ENCODE data around the gene ETFA. TPM values are rescaled to one million over a fixed set of nuclear protein-coding genes. Genes with fewer than 3 reads are reported as not detected.

ETFA gene
- total RNA-seq, 3 donors from 2014 or later (not counting 1 experiment from before 2014, with no cell fraction given): 71.9 to 93.1 (median 79.8) TPM

GRCh38 chr15:76195506-76196268 is 115.6 kb downstream of the ETFA start:
- peaks cover 10% of the 10 kb centered on the region for H3K4me1 ChIP-seq (ENCODE audit: control insufficient read depth, insufficient read depth, low read length)
- TF ChIP-seq CTCF (IDR thresholded peaks at IDR 0.05): no peak
- H3K27me3 Mint-ChIP-seq (ENCODE audit: low read depth in 2 of 2): peaks cover 4 to 5% of the 10 kb centered on the region in 2 donors
- H3K4me3 ChIP-seq (ENCODE audit: low read length): no peak overlapping the region
- ATAC-seq (no peak), DNase-seq (no peak)
- peaks cover 18 to 30% of the 10 kb centered on the region in 2 donors for H3K4me1 Mint-ChIP-seq
- H3K9me3 Mint-ChIP-seq: no peaks in the 10 kb centered on the region
- peak overlapping the region in 1 of 2 donors; percentile 33 for H3K27ac Mint-ChIP-seq
- no peaks in the 10 kb centered on the region for H3K9me3 ChIP-seq (ENCODE audit: control insufficient read depth, insufficient read depth, low read length)
- no peak overlapping the region for H3K27ac ChIP-seq (ENCODE audit: low read length)
- H3K27me3 ChIP-seq (ENCODE audit: control insufficient read depth, insufficient read depth, low read length): no peaks in the 10 kb centered on the region
- H3K36me3 Mint-ChIP-seq: no peaks in the 10 kb centered on the region
- no peak overlapping the region for H3K4me3 Mint-ChIP-seq
- intact Hi-C loops (cut with micrococcal nuclease): no loop called here
- 90% methylated on average over 7 of the region's 7 CpGs for WGBS (ENCODE audit: insufficient coverage)
- H3K36me3 ChIP-seq (ENCODE audit: control insufficient read depth, insufficient read depth, low read length): no peaks in the 10 kb centered on the region

GRCh38 chr15:76193934-76194333 is 117.3 kb downstream of the ETFA start:
- TF ChIP-seq CTCF (IDR thresholded peaks at IDR 0.05): no peak
- no peak overlapping the region for H3K27ac ChIP-seq (ENCODE audit: low read length)
- no peak for ATAC-seq
- no peaks in the 10 kb centered on the region for H3K36me3 ChIP-seq (ENCODE audit: control insufficient read depth, insufficient read depth, low read length)
- Mint-ChIP-seq H3K36me3 (no peaks in the 10 kb centered on the region), H3K9me3 (no peaks in the 10 kb centered on the region), H3K4me1 (peaks cover 16 to 31% of the 10 kb centered on the region in 2 donors), H3K27me3 (ENCODE audit: low read depth in 2 of 2) (peaks cover 18 to 21% of the 10 kb centered on the region in 2 donors), H3K27ac (no peak overlapping the region), H3K4me3 (no peak overlapping the region)
- DNase-seq: no peak
- WGBS (ENCODE audit: insufficient coverage): 81% methylated on average over 8 of the region's 8 CpGs
- peaks cover 3% of the 10 kb centered on the region for H3K27me3 ChIP-seq (ENCODE audit: control insufficient read depth, insufficient read depth, low read length)
- peaks cover 13% of the 10 kb centered on the region for H3K4me1 ChIP-seq (ENCODE audit: control insufficient read depth, insufficient read depth, low read length)
- H3K4me3 ChIP-seq (ENCODE audit: low read length): no peak overlapping the region
- intact Hi-C loops (cut with micrococcal nuclease): no loop called here
- H3K9me3 ChIP-seq (ENCODE audit: control insufficient read depth, insufficient read depth, low read length): no peaks in the 10 kb centered on the region

DNA sequence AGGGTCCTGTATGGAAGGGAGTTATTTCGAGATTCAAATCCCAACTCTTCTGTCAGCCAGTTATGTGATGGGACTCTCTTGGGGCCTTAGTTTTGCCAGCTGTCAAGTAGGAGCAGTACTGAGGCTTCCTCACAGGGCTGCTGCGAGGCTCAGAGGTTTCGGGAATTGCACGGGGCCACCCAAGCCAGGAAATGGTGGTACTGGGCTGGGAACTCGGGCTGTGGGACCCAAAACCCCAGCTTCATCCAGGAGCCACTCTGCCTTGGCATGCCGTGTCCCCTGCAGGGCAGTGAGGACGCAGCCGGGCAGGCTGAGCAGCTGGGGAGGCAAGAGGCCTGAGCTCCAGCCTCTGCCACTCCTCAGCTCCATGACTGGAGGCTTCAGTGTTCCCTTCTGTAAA is 118.6 kb downstream of the ETFA start:
- intact Hi-C loops (cut with micrococcal nuclease): no loop called here
- TF ChIP-seq CTCF (IDR thresholded peaks at IDR 0.05): no peak
- Histone ChIP-seq H3K27ac (ENCODE audit: low read length) (no peak overlapping the region), H3K4me1 (ENCODE audit: control insufficient read depth, insufficient read depth, low read length) (peaks cover 13% of the 10 kb centered on the region), H3K9me3 (ENCODE audit: control insufficient read depth, insufficient read depth, low read length) (no peaks in the 10 kb centered on the region), H3K27me3 (ENCODE audit: control insufficient read depth, insufficient read depth, low read length) (peaks cover 3% of the 10 kb centered on the region), H3K36me3 (ENCODE audit: control insufficient read depth, insufficient read depth, low read length) (no peaks in the 10 kb centered on the region), H3K4me3 (ENCODE audit: low read length) (no peak overlapping the region)
- no peak overlapping the region for H3K4me3 Mint-ChIP-seq
- ATAC-seq (no peak), DNase-seq (no peak)
- peaks cover 10 to 19% of the 10 kb centered on the region in 2 donors for H3K4me1 Mint-ChIP-seq
- no peaks in the 10 kb centered on the region for H3K36me3 Mint-ChIP-seq
- no peak overlapping the region for H3K27ac Mint-ChIP-seq
- H3K9me3 Mint-ChIP-seq: no peaks in the 10 kb centered on the region
- peaks cover 19 to 24% of the 10 kb centered on the region in 2 donors for H3K27me3 Mint-ChIP-seq (ENCODE audit: low read depth in 2 of 2)
- 93% methylated on average over 8 of the region's 8 CpGs for WGBS (ENCODE audit: insufficient coverage)
